Keratinocyte (primary cell): ENCODE results near the gene WNK2. TPM values are rescaled to one million over a fixed set of nuclear protein-coding genes. Genes with fewer than 3 reads are reported as not detected.

ENCODE experiments used
- DNase-seq: peaks from one replicate; pipeline ENCODE4 v3.0.0-alpha.2; 2011; ENCODE audit warnings: low read depth, missing footprints, low spot score
- FAIRE-seq: peaks from 2 replicates; lab custom pipeline; 2011; peaks lifted over from hg19 to GRCh38; lab: Jason Lieb, UNC
- H2AFZ ChIP-seq: 2 replicates; pipeline ENCODE4 v1.6.0; 2012; ENCODE audit warnings: low read length, control low read depth, inconsistent platforms; ENCODE audit not compliant: control insufficient read depth
- H3K27ac ChIP-seq: 2 replicates; pipeline ENCODE4 v1.5.1; 2011; ENCODE audit warnings: low read length; ENCODE audit not compliant: control insufficient read depth, insufficient read depth
- H3K27me3 ChIP-seq: 3 replicates; pipeline ENCODE4 v1.6.0; 2011; ENCODE audit warnings: low read length; ENCODE audit not compliant: control insufficient read depth, insufficient read depth; ENCODE audit errors: extremely low read depth
- H3K36me3 ChIP-seq, 2 experiments: 2 replicates in 1 of 2; 3 replicates in 1 of 2; pipeline ENCODE4 v1.5.1; 2011; ENCODE audit warnings: low read length in 2 of 2, mild to moderate bottlenecking in 1 of 2; ENCODE audit not compliant: control insufficient read depth in 2 of 2, insufficient read depth in 2 of 2; ENCODE audit errors: extremely low read depth in 1 of 2
- H3K4me1 ChIP-seq: 3 replicates; pipeline ENCODE4 v1.5.1; 2011; ENCODE audit warnings: low read length; ENCODE audit not compliant: control insufficient read depth, insufficient read depth; ENCODE audit errors: extremely low read depth
- H3K4me2 ChIP-seq: 3 replicates; pipeline ENCODE4 v1.6.0; 2011; ENCODE audit warnings: low read depth, low read length; ENCODE audit not compliant: control insufficient read depth, insufficient read depth; ENCODE audit errors: extremely low read depth
- H3K4me3 ChIP-seq, 3 experiments: fragments of 200-600 bp in 1 of 3; sonication (generic) in 1 of 3; 2 replicates in 2 of 3; 3 replicates in 1 of 3; pipeline ENCODE4 v1.5.1; 2011 to 2016; ENCODE audit warnings: low read length in 3 of 3, mild to moderate bottlenecking in 3 of 3, control low read depth in 2 of 3, inconsistent platforms in 1 of 3, low read depth in 1 of 3, mixed read lengths in 1 of 3, mixed run types in 1 of 3, moderate library complexity in 1 of 3; ENCODE audit not compliant: control insufficient read depth in 2 of 3, insufficient read depth in 2 of 3; ENCODE audit errors: extremely low read depth in 1 of 3
- H3K79me2 ChIP-seq: 2 replicates; pipeline ENCODE4 v1.6.0; 2012; ENCODE audit warnings: low read length; ENCODE audit not compliant: control insufficient read depth, insufficient read depth
- H3K9ac ChIP-seq: 3 replicates; pipeline ENCODE4 v1.6.0; 2011; ENCODE audit warnings: low read length; ENCODE audit not compliant: control insufficient read depth, insufficient read depth; ENCODE audit errors: extremely low read depth
- H3K9me1 ChIP-seq: 3 replicates; pipeline ENCODE4 v1.6.0; 2011; ENCODE audit warnings: low read length; ENCODE audit not compliant: control insufficient read depth, insufficient read depth; ENCODE audit errors: extremely low read depth
- H3K9me3 ChIP-seq: 2 replicates; pipeline ENCODE4 v1.5.1; 2012; ENCODE audit warnings: low read depth, low read length; ENCODE audit not compliant: control insufficient read depth
- H4K20me1 ChIP-seq: 3 replicates; pipeline ENCODE4 v1.6.0; 2011; ENCODE audit warnings: low read length; ENCODE audit not compliant: control insufficient read depth, insufficient read depth; ENCODE audit errors: extremely low read depth
- EZH2 ChIP-seq: IDR thresholded peaks from one replicate; pipeline ENCODE4 v1.6.1; 2012; ENCODE audit warnings: inconsistent platforms, mild to moderate bottlenecking, low read length, moderate library complexity
- dilution Hi-C: fragments of 300-500 bp; cut with MboI; formaldehyde crosslinking; loops from one replicate; pipeline ENCODE4 v1.7.0; 2020; ENCODE audit warnings: low sequenced_read_pairs; ENCODE audit not compliant: extremely low pct_ligation_motif_present
- polyA plus RNA-seq, 5 experiments: library from polyadenylated mRNA; depleted of rRNA in 3 of 5; stranded (reverse) in 3 of 5; stranded (forward) in 1 of 5; unstranded in 1 of 5; fragments of >200 nt; gene quantifications; 1 replicate in 1 of 5; 2 replicates in 3 of 5; 3 replicates in 1 of 5; pipeline versions ENCODE4 v1.2.1 to v1.2.3, GENCODE V29; 2011 to 2012; ENCODE audit warnings: missing spikeins in 2 of 5, low read depth in 1 of 5, low replicate concordance in 1 of 5
- TF ChIP-seq, protein P1 (sequence below), 3 experiments: IDR thresholded peaks in 1 of 3; conservative IDR thresholded peaks in 1 of 3; optimal IDR thresholded peaks in 1 of 3; 2 replicates in 2 of 3; 3 replicates in 1 of 3; pipeline versions ENCODE3 to v1.5.1; 2011; ENCODE audit warnings: low read length in 3 of 3, mild to moderate bottlenecking in 3 of 3, moderate library complexity in 2 of 3, control low read depth in 1 of 3, inconsistent platforms in 1 of 3; ENCODE audit not compliant: insufficient read depth in 2 of 3; ENCODE audit errors: extremely low read depth in 1 of 3

Gene WNK2
- polyA plus RNA-seq, 1 donor (not counting 4 experiments of a cell fraction or from before 2014, with no cell fraction given), result not detected

DNA sequence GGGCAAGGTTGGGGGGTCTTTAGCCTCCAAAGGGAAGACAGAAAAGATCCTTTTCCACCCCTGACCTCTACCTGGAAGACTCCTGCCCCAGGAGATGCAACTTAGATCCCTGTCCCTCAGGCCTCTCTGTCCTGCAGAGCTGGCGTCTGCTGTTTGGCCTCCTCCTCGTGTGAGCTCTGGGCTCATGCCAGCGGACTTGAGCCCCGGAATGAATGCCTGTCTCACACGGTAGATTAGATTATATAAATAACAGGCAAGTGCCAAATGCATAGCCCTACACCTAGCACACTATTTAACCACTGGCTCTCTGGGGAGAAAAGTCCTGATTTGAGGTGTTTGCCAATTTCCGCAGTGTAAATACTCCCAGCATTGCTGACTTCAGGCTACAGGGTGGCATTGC is 1.4 kb upstream of the WNK2 start:
- Histone ChIP-seq H3K27me3 (peaks cover 64% of the 10 kb centered on the region), H3K79me2 (no peaks in the 10 kb centered on the region), H4K20me1 (no peaks in the 10 kb centered on the region), H3K4me3 (no peak overlapping the region), H3K9ac (no peak overlapping the region), H3K4me1 (no peaks in the 10 kb centered on the region), H3K27ac (no peak overlapping the region), H3K9me3 (no peaks in the 10 kb centered on the region), H3K36me3 (no peaks in the 10 kb centered on the region), H2AFZ (no peak overlapping the region), H3K4me2 (no peak overlapping the region), H3K9me1 (no peaks in the 10 kb centered on the region)
- DNase-seq (no peak), FAIRE-seq (no peak)
- no peak for TF ChIP-seq EZH2
- TF ChIP-seq, protein P1, sequence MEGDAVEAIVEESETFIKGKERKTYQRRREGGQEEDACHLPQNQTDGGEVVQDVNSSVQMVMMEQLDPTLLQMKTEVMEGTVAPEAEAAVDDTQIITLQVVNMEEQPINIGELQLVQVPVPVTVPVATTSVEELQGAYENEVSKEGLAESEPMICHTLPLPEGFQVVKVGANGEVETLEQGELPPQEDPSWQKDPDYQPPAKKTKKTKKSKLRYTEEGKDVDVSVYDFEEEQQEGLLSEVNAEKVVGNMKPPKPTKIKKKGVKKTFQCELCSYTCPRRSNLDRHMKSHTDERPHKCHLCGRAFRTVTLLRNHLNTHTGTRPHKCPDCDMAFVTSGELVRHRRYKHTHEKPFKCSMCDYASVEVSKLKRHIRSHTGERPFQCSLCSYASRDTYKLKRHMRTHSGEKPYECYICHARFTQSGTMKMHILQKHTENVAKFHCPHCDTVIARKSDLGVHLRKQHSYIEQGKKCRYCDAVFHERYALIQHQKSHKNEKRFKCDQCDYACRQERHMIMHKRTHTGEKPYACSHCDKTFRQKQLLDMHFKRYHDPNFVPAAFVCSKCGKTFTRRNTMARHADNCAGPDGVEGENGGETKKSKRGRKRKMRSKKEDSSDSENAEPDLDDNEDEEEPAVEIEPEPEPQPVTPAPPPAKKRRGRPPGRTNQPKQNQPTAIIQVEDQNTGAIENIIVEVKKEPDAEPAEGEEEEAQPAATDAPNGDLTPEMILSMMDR (optimal IDR thresholded peaks at IDR 0.05 in 1 of 3, IDR thresholded peaks at IDR 0.05 in 1 of 3, conservative IDR thresholded peaks at IDR 0.05 in 1 of 3; ENCODE audit: extremely low read depth in 1 of 3, insufficient read depth in 2 of 3, low read length in 3 of 3), result no peak
- dilution Hi-C loops, result no loop called here

DNA sequence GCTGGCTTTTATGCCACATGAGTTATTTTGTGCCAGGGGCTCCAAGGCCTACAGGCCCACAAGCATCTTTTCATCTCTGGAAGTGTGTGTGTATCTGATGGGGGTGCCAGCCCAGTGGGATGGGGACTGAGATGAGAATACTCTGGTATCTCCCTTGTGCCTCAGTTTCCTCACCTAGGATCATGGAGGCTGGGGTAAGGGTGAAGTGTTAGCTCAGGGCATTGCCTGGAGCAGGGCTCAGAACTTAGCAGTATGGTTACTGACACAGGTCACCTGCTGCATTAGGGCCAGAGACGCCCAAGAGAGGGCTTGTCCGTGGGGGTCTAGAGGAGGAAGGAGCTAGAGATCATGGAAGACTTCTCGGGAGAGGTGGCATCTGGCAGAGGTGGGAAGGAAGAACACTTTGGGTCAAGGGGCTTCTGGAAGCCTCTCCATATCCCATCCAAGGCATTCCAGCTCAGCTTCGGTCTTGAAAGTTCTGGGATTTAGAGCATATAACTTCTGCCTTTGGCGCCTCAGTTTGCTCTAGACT is 742 bp upstream of the WNK2 start:
- TF ChIP-seq, protein P1 (optimal IDR thresholded peaks at IDR 0.05 in 1 of 3, IDR thresholded peaks at IDR 0.05 in 1 of 3, conservative IDR thresholded peaks at IDR 0.05 in 1 of 3; ENCODE audit: extremely low read depth in 1 of 3, insufficient read depth in 2 of 3, low read length in 3 of 3), result no peak
- TF ChIP-seq EZH2, result peak; percentile 37
- H3K36me3 ChIP-seq, result no peaks in the 10 kb centered on the region
- no peak overlapping the region for H3K9ac ChIP-seq
- no peaks in the 10 kb centered on the region for H3K4me1 ChIP-seq
- FAIRE-seq (no peak), DNase-seq (no peak)
- H3K27ac ChIP-seq, result no peak overlapping the region
- H3K9me1 ChIP-seq, result no peaks in the 10 kb centered on the region
- no peaks in the 10 kb centered on the region for H3K9me3 ChIP-seq
- peaks cover 67% of the 10 kb centered on the region for H3K27me3 ChIP-seq
- no peak overlapping the region for H2AFZ ChIP-seq
- H3K79me2 ChIP-seq, result no peaks in the 10 kb centered on the region
- no peak overlapping the region for H3K4me2 ChIP-seq
- no peaks in the 10 kb centered on the region for H4K20me1 ChIP-seq
- H3K4me3 ChIP-seq, result no peak overlapping the region
- dilution Hi-C loops, result no loop called here
